Endothelial cell of umbilical vein (primary cell): ENCODE measurements around the gene SZT2. TPM values are rescaled to one million over a fixed set of nuclear protein-coding genes. Genes with fewer than 3 reads are reported as not detected.

Source experiments
- BruUV-seq: library from RNA; stranded (reverse); fragments of 400-500 nt; replicated peaks from 2 replicates; lab custom pipeline; 2021; lab: Mats Ljungman, UMichigan
- CTCF ChIA-PET: fragments of 300-600, 350-600 bp; sonication (Branson Sonifier 250); formaldehyde crosslinking; loops from one replicate; lab custom pipeline; 2021; ENCODE audit warnings: antibody characterized with exemption, inconsistent platforms; lab: Charles Lee
- POLR2A ChIA-PET: fragments of 300-600, 350-600 bp; sonication (Branson Sonifier 250); formaldehyde crosslinking; loops from one replicate; lab custom pipeline; 2021; ENCODE audit warnings: antibody characterized with exemption, inconsistent platforms; lab: Charles Lee
- DNase-seq: peaks from one replicate; pipeline ENCODE4 v3.0.0-alpha.2; 2011; ENCODE audit warnings: low read depth, low spot score
- FAIRE-seq: peaks from 2 replicates; lab custom pipeline; 2011; peaks lifted over from hg19 to GRCh38; lab: Jason Lieb, UNC
- H2AFZ ChIP-seq: 2 replicates; pipeline ENCODE4 v1.6.0; 2012; ENCODE audit warnings: low read depth, low read length, control low read depth, inconsistent platforms
- H3K27ac ChIP-seq: 2 replicates; pipeline ENCODE4 v1.5.1; 2011; ENCODE audit warnings: low read depth, mild to moderate bottlenecking, control low read depth, low read length, moderate library complexity; ENCODE audit not compliant: insufficient read depth
- H3K27me3 ChIP-seq, 2 experiments: 2 replicates each; pipeline versions ENCODE4 v1.6.0 to v1.6.1; 2011; ENCODE audit warnings: low read length in 2 of 2, mixed read lengths in 1 of 2; ENCODE audit not compliant: control insufficient read depth in 2 of 2, insufficient read depth in 2 of 2
- H3K36me3 ChIP-seq, 2 experiments: 2 replicates in 1 of 2; 3 replicates in 1 of 2; pipeline ENCODE4 v1.5.1; 2011; ENCODE audit warnings: low read length in 2 of 2, mild to moderate bottlenecking in 1 of 2, moderate library complexity in 1 of 2; ENCODE audit not compliant: control insufficient read depth in 2 of 2, insufficient read depth in 2 of 2; ENCODE audit errors: extremely low read depth in 1 of 2
- H3K4me1 ChIP-seq: 3 replicates; pipeline ENCODE4 v1.5.1; 2011; ENCODE audit warnings: mild to moderate bottlenecking, low read length; ENCODE audit not compliant: control insufficient read depth, insufficient read depth; ENCODE audit errors: extremely low read depth
- H3K4me2 ChIP-seq: 2 replicates; pipeline ENCODE4 v1.6.1; 2011; ENCODE audit warnings: low read length, control low read depth, mixed read lengths; ENCODE audit not compliant: insufficient read depth
- H3K4me3 ChIP-seq, 3 experiments: fragments of 200-600 bp in 1 of 3; sonication (generic), shearing (Covaris generic) in 1 of 3; replicated peaks in 1 of 3; 2 replicates each; pipeline ENCODE4 v1.5.1; 2011 to 2016; ENCODE audit warnings: control low read depth in 3 of 3, low read length in 3 of 3, mild to moderate bottlenecking in 2 of 3, inconsistent platforms in 1 of 3, low read depth in 1 of 3, moderate library complexity in 1 of 3; ENCODE audit not compliant: insufficient read depth in 1 of 3
- H3K79me2 ChIP-seq: 2 replicates; pipeline ENCODE4 v1.6.0; 2012; ENCODE audit warnings: low read length, inconsistent platforms; ENCODE audit not compliant: control insufficient read depth, insufficient read depth
- H3K9ac ChIP-seq: replicated peaks from 2 replicates; pipeline ENCODE3; 2011; ENCODE audit warnings: low read length, control low read depth; ENCODE audit not compliant: insufficient read depth; ENCODE audit errors: extremely low read depth
- H3K9me1 ChIP-seq: replicated peaks from 3 replicates; pipeline ENCODE4 v1.6.0; 2011; ENCODE audit warnings: mild to moderate bottlenecking, low read length; ENCODE audit not compliant: control insufficient read depth, insufficient read depth; ENCODE audit errors: extremely low read depth
- H3K9me3 ChIP-seq: replicated peaks from 2 replicates; pipeline ENCODE4 v1.5.1; 2012; ENCODE audit warnings: low read length, inconsistent platforms; ENCODE audit not compliant: control insufficient read depth, insufficient read depth
- H4K20me1 ChIP-seq: replicated peaks from 2 replicates; pipeline ENCODE3; 2011; ENCODE audit warnings: mild to moderate bottlenecking, low read length; ENCODE audit not compliant: control insufficient read depth, insufficient read depth; ENCODE audit errors: extremely low read depth
- CTCF ChIP-seq, 2 donors: IDR thresholded peaks; 1 replicate in 1 of 2; 2 replicates in 1 of 2; pipeline ENCODE4 v1.5.1; 2011; ENCODE audit warnings: low read length in 2 of 2, mild to moderate bottlenecking in 2 of 2, moderate library complexity in 2 of 2, control low read depth in 1 of 2, inconsistent platforms in 1 of 2, low read depth in 1 of 2; ENCODE audit not compliant: insufficient read depth in 1 of 2; ENCODE audit errors: extremely low read depth in 1 of 2
- FOS ChIP-seq: IDR thresholded peaks from 2 replicates; pipeline ENCODE4 v1.6.1; 2011; ENCODE audit warnings: mild to moderate bottlenecking, low read length, moderate library complexity, borderline replicate concordance; ENCODE audit not compliant: insufficient read depth
- MAX ChIP-seq: IDR thresholded peaks from 2 replicates; pipeline ENCODE4 v1.6.1; 2011; ENCODE audit not compliant: insufficient read depth, insufficient read length
- MYC ChIP-seq: IDR thresholded peaks from one replicate; pipeline ENCODE4 v1.6.1; 2011; ENCODE audit warnings: mild to moderate bottlenecking, low read depth, low read length
- POLR2A ChIP-seq: IDR thresholded peaks from 2 replicates; pipeline ENCODE4 v1.6.1; 2012; ENCODE audit warnings: low read depth, mild to moderate bottlenecking, control low read depth, low read length
- POLR2AphosphoS5 ChIP-seq: IDR thresholded peaks from 2 replicates; pipeline ENCODE4 v1.6.1; 2012; ENCODE audit warnings: low read depth, mild to moderate bottlenecking, control low read depth, low read length, moderate library complexity; ENCODE audit not compliant: insufficient read depth
- dilution Hi-C: fragments of 300-500 bp; cut with MboI; formaldehyde crosslinking; loops from one replicate; pipeline ENCODE4 v1.15.0; 2019; ENCODE audit warnings: low sequenced_read_pairs; ENCODE audit not compliant: extremely low pct_ligation_motif_present
- intact Hi-C: fragments of 100-400 bp; cut with micrococcal nuclease; formaldehyde crosslinking; loops from one replicate; pipeline ENCODE4 v1.10.0; 2022
- polyA plus RNA-seq, 4 experiments: library from polyadenylated mRNA; depleted of rRNA in 3 of 4; stranded (reverse) in 3 of 4; unstranded in 1 of 4; fragments of >200 nt; gene quantifications; 2 replicates each; pipeline versions ENCODE4 v1.2.1 to v1.2.3, GENCODE V29; 2011 to 2012; ENCODE audit warnings: missing spikeins in 1 of 4
- total RNA-seq: library from RNA; stranded (reverse); gene quantifications from 2 replicates; pipeline ENCODE4 v1.2.3, GENCODE V29; 2021

Gene SZT2
- total and polyA plus RNA-seq, 2 donors (not counting 3 experiments of a cell fraction or from before 2014, with no cell fraction given), result 11.4 to 49.9 TPM

GRCh38 chr1:43348809-43349593 lies 40.7 kb upstream of the SZT2 start:
- H3K4me1 ChIP-seq, result peaks cover 3% of the 10 kb centered on the region
- no peak overlapping the region for H3K27ac ChIP-seq
- no peaks in the 10 kb centered on the region for H3K9me1 ChIP-seq
- peak overlapping the region; percentile 17 to 46 (median 33) for H3K4me3 ChIP-seq
- H2AFZ ChIP-seq, result peak overlapping the region; percentile 95
- ChIA-PET CTCF (interaction anchor here (0.8 to 2.0 kb wide), 4 partner anchors 9 to 122 kb away, joined by 3 to 9 read pairs (median 6); no protein-coding TSS in a partner anchor), POLR2A (interaction anchor here (0.6 kb wide), 1 partner anchor 28 kb away, joined by 3 read pairs; no protein-coding TSS in a partner anchor)
- no peaks in the 10 kb centered on the region for H3K36me3 ChIP-seq
- no peaks in the 10 kb centered on the region for H3K79me2 ChIP-seq
- no peaks in the 10 kb centered on the region for H3K27me3 ChIP-seq
- peak overlapping the region; percentile 72 for H3K4me2 ChIP-seq
- peak overlapping the region; percentile 67 for H3K9ac ChIP-seq
- BruUV-seq, result no TSS peak
- FAIRE-seq (peak; percentile 62), DNase-seq (peak; percentile 53)
- no peaks in the 10 kb centered on the region for H3K9me3 ChIP-seq
- intact Hi-C loops (loop anchor here (1.0 kb wide), 1 partner anchor 9 kb away; the partner anchor contains the start of gene CDC20), dilution Hi-C loops (no loop called here)
- H4K20me1 ChIP-seq, result no peaks in the 10 kb centered on the region
- TF ChIP-seq POLR2AphosphoS5 (peak; percentile 30), MAX (no peak), POLR2A (peak; percentile 64)

GRCh38 chr1:43349594-43350306 lies 39.9 kb upstream of the SZT2 start:
- TF ChIP-seq CTCF (IDR thresholded peaks at IDR 0.05; ENCODE audit: extremely low read depth in 1 of 2, insufficient read depth in 1 of 2, low read depth in 1 of 2, low read length in 2 of 2) (no peak), MYC (no peak), FOS (peak; percentile 41)
- no peaks in the 10 kb centered on the region for H3K27me3 ChIP-seq
- dilution Hi-C loops, result no loop called here
- DNase-seq, result no peak
- H3K9me1 ChIP-seq, result no peaks in the 10 kb centered on the region
- no peaks in the 10 kb centered on the region for H3K9me3 ChIP-seq
- H3K9ac ChIP-seq, result peak overlapping the region; percentile 67
- FAIRE-seq, result no peak
- peaks cover 3% of the 10 kb centered on the region for H3K4me1 ChIP-seq
- no TSS peak for BruUV-seq
- H2AFZ ChIP-seq, result peak overlapping the region; percentile 95
- intact Hi-C loops, result loop anchor here (1.0 kb wide), 1 partner anchor 9 kb away; the partner anchor contains the start of gene CDC20
- no peaks in the 10 kb centered on the region for H3K36me3 ChIP-seq
- H3K79me2 ChIP-seq, result no peaks in the 10 kb centered on the region
- CTCF ChIA-PET, result interaction anchor here (1.4 to 2.0 kb wide), 3 partner anchors 9 to 123 kb away, joined by 5 to 9 read pairs (median 8); no protein-coding TSS in a partner anchor
- H4K20me1 ChIP-seq, result no peaks in the 10 kb centered on the region
- no peak overlapping the region for H3K27ac ChIP-seq
- POLR2A ChIA-PET, result no interaction called here
- H3K4me3 ChIP-seq, result peak overlapping the region in 1 of 3 experiments; percentile 33
- peak overlapping the region; percentile 72 for H3K4me2 ChIP-seq
